DMS53 (cell line): Measurements from ENCODE around the gene RNF103.

Experiments
- DNase-seq: peaks from one replicate; lab custom pipeline; 2025; lab: John Stamatoyannopoulos, UW

Gene RNF103

GRCh38 chr2:86566821-86567190 is 56.9 kb downstream of the RNF103 start:
- no peak for DNase-seq

- peak; percentile 15 for DNase-seq
Observed at GRCh38 chr2:86566158-86566820, 57.4 kb downstream of the RNF103 start.

- peak; percentile 42 for DNase-seq
Observed at GRCh38 chr2:86563650-86564061, 60.0 kb downstream of the RNF103 start.

- peak; percentile 99 for DNase-seq
Observed at GRCh38 chr2:86562922-86563649, 60.6 kb downstream of the RNF103 start, which contains the start of gene CHMP3. Gene CHMP3, minus strand, starts transcription at chr2:86563443. Its CDS starts 95 bp downstream, at chr2:86563348.

GRCh38 chr2:86562485-86562921 is 61.2 kb downstream of the RNF103 start:
- no peak for DNase-seq

- DNase-seq, result no peak
Observed at GRCh38 chr2:86557836-86558235, 65.8 kb downstream of the RNF103 start.

- peak; percentile 80 for DNase-seq
Observed at GRCh38 chr2:86556508-86556907, 67.2 kb downstream of the RNF103 start.
